ENCODE measurements around the gene SIGLEC5. TPM values are rescaled to one million over a fixed set of nuclear protein-coding genes. Genes with fewer than 3 reads are reported as not detected.

The SIGLEC5 gene
- total and polyA plus RNA-seq, 3 experiments from 2014 or later, result 0.13 TPM; not detected in 2

DNA sequence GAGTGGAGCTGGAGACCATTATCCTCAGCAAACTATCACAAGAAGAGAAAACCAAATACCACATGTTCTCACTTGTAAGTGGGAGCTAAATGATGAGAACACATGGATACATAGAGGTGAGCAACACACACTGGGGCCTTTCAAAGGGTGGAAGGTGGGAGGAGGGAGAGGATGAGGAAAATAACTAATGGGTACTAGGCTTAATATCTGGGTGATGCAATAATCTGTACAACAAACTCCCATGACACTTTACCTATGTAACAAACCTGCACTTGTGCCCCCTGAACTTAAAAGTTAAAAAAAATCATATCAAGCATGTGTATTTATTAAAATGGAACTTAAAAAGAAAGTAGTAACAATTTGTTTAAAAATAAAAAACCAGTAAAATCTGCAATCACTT lies 11.4 kb upstream of the SIGLEC5 start:
- no peak for DNase-seq
- Mint-ChIP-seq H3K27ac (no peak overlapping the region), H3K4me1 (no peaks in the 10 kb centered on the region), H3K9me3 (peaks cover 0 to 8% (median 2%) of the 10 kb centered on the region in 5 donors), H3K36me3 (peaks cover 0 to 5% (median 0%) of the 10 kb centered on the region in 3 donors), H3K27me3 (peaks cover 5 to 65% of the 10 kb centered on the region in 2 donors), H3K4me3 (no peak overlapping the region)
- no peaks in the 10 kb centered on the region for H3K9me3 ChIP-seq (ENCODE audit: low read length)
- H3K27ac ChIP-seq (ENCODE audit: low read depth, low read length), result no peak overlapping the region
- no peak overlapping the region for H3K4me3 ChIP-seq (ENCODE audit: low read length)
- H3K36me3 ChIP-seq (ENCODE audit: insufficient read depth, low read length), result no peaks in the 10 kb centered on the region
- no peaks in the 10 kb centered on the region for H3K27me3 ChIP-seq (ENCODE audit: insufficient read depth, low read length, poor library complexity, severe bottlenecking)
- ChIA-PET POLR2A (no interaction called here), CTCF (no interaction called here)
- no peaks in the 10 kb centered on the region for H3K4me1 ChIP-seq (ENCODE audit: insufficient read depth, low read length)

DNA sequence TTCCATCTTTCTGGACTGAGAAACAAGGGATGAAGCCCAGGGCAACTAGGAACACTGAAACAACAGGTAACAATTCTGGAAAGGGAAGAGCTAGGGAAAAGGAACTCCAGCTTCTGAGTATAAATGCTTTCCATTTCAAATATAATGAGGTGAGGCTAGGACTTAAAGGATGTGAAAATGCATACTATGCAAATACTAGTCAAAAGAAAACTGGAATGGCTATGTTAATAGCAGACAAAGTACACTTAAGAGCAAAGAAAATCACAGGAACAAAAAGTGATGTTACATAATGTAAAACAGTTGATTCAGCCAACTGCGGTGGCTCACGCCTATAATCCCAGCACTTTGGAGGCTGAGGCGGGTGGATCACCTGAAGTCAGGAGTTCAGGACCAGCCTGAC lies 10.2 kb upstream of the SIGLEC5 start:
- Mint-ChIP-seq H3K4me1 (no peaks in the 10 kb centered on the region), H3K9me3 (peaks cover 0 to 10% (median 4%) of the 10 kb centered on the region in 5 donors), H3K36me3 (peaks cover 0 to 5% (median 0%) of the 10 kb centered on the region in 3 donors), H3K4me3 (no peak overlapping the region), H3K27ac (no peak overlapping the region), H3K27me3 (peaks cover 5 to 64% of the 10 kb centered on the region in 2 donors)
- H3K9me3 ChIP-seq (ENCODE audit: low read length), result no peaks in the 10 kb centered on the region
- no peaks in the 10 kb centered on the region for H3K4me1 ChIP-seq (ENCODE audit: insufficient read depth, low read length)
- H3K36me3 ChIP-seq (ENCODE audit: insufficient read depth, low read length), result no peaks in the 10 kb centered on the region
- H3K27me3 ChIP-seq (ENCODE audit: insufficient read depth, low read length, poor library complexity, severe bottlenecking), result no peaks in the 10 kb centered on the region
- no peak overlapping the region for H3K27ac ChIP-seq (ENCODE audit: low read depth, low read length)
- ChIA-PET CTCF (no interaction called here), POLR2A (no interaction called here)
- H3K4me3 ChIP-seq (ENCODE audit: low read length), result no peak overlapping the region
- no peak for DNase-seq

DNA sequence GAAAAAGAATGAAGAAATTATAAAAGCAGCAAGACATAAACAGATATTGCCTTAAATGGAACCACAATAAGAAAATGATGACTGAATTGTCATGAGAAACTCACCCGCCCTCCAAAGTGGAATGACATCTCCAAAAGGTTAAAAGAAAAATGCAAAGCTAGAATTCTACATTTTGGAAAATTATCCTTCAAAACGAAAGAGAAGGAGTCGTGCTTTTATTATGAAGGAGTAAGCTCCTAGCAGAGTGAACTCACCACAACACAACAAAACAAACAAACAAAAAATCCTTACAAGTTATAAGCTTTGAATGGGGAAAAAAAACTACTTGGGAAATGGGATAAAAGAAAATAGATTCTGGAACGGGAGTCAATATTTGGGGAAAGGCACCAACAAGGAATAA lies 9.7 kb upstream of the SIGLEC5 start:
- Histone ChIP-seq H3K9me3 (ENCODE audit: low read length) (no peaks in the 10 kb centered on the region), H3K27ac (ENCODE audit: low read depth, low read length) (no peak overlapping the region), H3K36me3 (ENCODE audit: insufficient read depth, low read length) (no peaks in the 10 kb centered on the region), H3K4me3 (ENCODE audit: low read length) (no peak overlapping the region), H3K27me3 (ENCODE audit: insufficient read depth, low read length, poor library complexity, severe bottlenecking) (no peaks in the 10 kb centered on the region), H3K4me1 (ENCODE audit: insufficient read depth, low read length) (no peaks in the 10 kb centered on the region)
- Mint-ChIP-seq H3K9me3 (peaks cover 0 to 10% (median 4%) of the 10 kb centered on the region in 5 donors), H3K36me3 (peaks cover 0 to 5% (median 0%) of the 10 kb centered on the region in 3 donors), H3K27me3 (peaks cover 5 to 59% of the 10 kb centered on the region in 2 donors), H3K4me1 (no peaks in the 10 kb centered on the region), H3K4me3 (no peak overlapping the region), H3K27ac (no peak overlapping the region)
- ChIA-PET CTCF (no interaction called here), POLR2A (no interaction called here)
- no peak for DNase-seq

DNA sequence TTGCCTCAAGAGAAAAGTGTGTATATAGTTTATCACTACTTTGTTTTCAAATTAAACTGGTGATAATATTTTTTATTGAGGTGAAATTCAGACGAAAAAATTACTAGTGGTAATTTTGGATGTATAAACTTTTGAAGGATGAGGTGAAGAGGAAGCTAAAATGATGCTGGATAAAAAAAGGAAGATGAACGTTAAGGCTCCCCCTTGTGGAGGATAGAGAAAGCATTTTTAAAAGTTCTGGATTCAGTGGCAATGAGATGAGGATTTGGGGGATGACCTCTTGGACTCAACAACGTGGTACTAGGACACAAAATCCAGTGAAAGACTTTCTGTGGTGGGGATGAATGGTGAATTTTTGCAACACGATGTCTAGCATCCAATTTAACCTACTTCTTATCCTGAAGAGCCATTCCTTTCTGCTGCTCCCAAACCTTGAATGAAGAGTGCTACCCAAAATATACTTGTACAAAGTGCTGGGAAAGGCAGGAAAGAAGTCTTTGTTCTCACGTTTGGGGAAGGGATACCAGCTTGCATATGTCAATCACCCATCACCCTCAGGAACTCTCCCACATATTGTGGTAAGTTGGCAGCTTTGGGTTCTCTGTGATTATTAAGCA lies 7.3 kb upstream of the SIGLEC5 start:
- Mint-ChIP-seq H3K36me3 (peaks cover 0 to 5% (median 0%) of the 10 kb centered on the region in 3 donors), H3K27ac (no peak overlapping the region), H3K27me3 (peaks cover 0 to 48% of the 10 kb centered on the region in 2 donors), H3K9me3 (peaks cover 0 to 10% (median 4%) of the 10 kb centered on the region in 5 donors), H3K4me1 (no peaks in the 10 kb centered on the region), H3K4me3 (no peak overlapping the region)
- Histone ChIP-seq H3K4me3 (ENCODE audit: low read length) (no peak overlapping the region), H3K4me1 (ENCODE audit: insufficient read depth, low read length) (no peaks in the 10 kb centered on the region), H3K36me3 (ENCODE audit: insufficient read depth, low read length) (no peaks in the 10 kb centered on the region), H3K27me3 (ENCODE audit: insufficient read depth, low read length, poor library complexity, severe bottlenecking) (no peaks in the 10 kb centered on the region), H3K27ac (ENCODE audit: low read depth, low read length) (no peak overlapping the region), H3K9me3 (ENCODE audit: low read length) (no peaks in the 10 kb centered on the region)
- DNase-seq, result no peak
- CTCF ChIA-PET, result no interaction called here
- POLR2A ChIA-PET, result no interaction called here

DNA sequence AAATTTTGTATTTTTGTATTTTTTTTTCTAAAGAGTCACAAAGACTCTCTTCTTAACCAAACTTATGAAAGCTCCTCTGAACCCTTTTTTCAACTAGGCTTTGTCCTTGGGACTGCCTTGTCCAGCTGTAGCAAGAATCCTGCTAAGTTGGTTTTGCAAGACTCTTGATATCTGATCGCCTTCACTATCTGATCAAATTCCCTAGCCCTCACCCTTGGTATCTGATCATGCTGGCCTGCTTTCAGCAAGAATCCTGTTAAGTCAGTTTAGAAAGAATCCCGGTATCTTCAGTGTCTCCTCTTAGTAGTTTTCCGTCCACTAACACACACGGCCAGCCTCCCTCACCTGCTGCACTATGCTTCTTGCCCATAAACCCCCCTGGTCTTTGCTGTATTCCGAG lies 1.9 kb upstream of the SIGLEC5 start:
- Mint-ChIP-seq H3K4me1 (no peaks in the 10 kb centered on the region), H3K36me3 (peaks cover 0 to 4% (median 3%) of the 10 kb centered on the region in 3 donors), H3K4me3 (no peak overlapping the region), H3K27me3 (peaks cover 14 to 21% of the 10 kb centered on the region in 2 donors), H3K27ac (no peak overlapping the region), H3K9me3 (peaks cover 0 to 7% (median 3%) of the 10 kb centered on the region in 5 donors)
- Histone ChIP-seq H3K27me3 (ENCODE audit: insufficient read depth, low read length, poor library complexity, severe bottlenecking) (no peaks in the 10 kb centered on the region), H3K27ac (ENCODE audit: low read depth, low read length) (no peak overlapping the region), H3K9me3 (ENCODE audit: low read length) (no peaks in the 10 kb centered on the region), H3K4me1 (ENCODE audit: insufficient read depth, low read length) (no peaks in the 10 kb centered on the region), H3K36me3 (ENCODE audit: insufficient read depth, low read length) (no peaks in the 10 kb centered on the region), H3K4me3 (ENCODE audit: low read length) (no peak overlapping the region)
- POLR2A ChIA-PET, result no interaction called here
- CTCF ChIA-PET, result no interaction called here
- no peak for DNase-seq

DNA sequence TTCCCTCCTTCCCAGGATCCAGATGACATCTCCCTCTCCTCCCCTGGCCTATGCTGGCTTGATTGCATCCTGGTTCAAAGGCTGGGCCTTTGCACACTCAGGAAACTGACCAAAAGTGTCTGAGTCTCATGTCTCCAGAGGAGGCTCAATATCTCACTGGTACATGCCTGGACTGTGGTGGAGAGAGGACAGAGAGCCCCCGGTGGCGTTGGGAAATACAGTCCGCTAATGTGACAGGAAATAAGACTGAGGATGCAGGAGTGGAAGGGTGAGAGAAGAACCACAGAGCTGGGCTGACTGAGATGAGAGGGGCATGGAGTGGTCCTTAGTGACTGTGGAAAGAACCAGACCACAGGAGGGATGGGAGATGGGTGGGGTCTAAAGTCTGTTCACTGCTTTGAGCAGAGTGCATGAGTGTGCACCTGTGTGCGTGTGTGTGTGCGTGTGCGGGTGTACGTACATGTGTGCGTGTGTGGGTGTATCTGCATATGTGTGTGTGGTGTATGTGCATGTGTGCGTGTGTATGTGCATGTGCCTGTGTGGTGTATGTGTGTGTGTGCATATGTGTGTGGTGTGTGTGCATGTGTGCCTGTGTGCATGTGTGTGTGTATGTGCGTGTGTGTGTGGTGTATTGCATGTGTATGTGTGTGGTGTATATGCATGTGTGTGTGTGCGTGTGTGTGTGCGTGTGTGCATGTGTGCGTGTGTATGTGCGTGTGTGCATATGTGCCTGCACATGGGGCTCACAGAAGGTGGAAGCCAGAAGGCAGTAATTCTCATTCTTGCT lies 1.9 kb downstream of the SIGLEC5 start:
- Mint-ChIP-seq H3K9me3 (peaks cover 0 to 1% (median 0%) of the 10 kb centered on the region in 5 donors), H3K36me3 (peaks cover 0 to 3% (median 0%) of the 10 kb centered on the region in 3 donors), H3K4me3 (no peak overlapping the region), H3K27me3 (peaks cover 19 to 38% of the 10 kb centered on the region in 2 donors), H3K27ac (peak overlapping the region in 1 of 8 donors; percentile 10), H3K4me1 (no peaks in the 10 kb centered on the region)
- Histone ChIP-seq H3K27ac (ENCODE audit: low read depth, low read length) (no peak overlapping the region), H3K4me1 (ENCODE audit: insufficient read depth, low read length) (no peaks in the 10 kb centered on the region), H3K9me3 (ENCODE audit: low read length) (no peaks in the 10 kb centered on the region), H3K27me3 (ENCODE audit: insufficient read depth, low read length, poor library complexity, severe bottlenecking) (no peaks in the 10 kb centered on the region), H3K36me3 (ENCODE audit: insufficient read depth, low read length) (no peaks in the 10 kb centered on the region), H3K4me3 (ENCODE audit: low read length) (no peak overlapping the region)
- no peak for DNase-seq
- ChIA-PET CTCF (no interaction called here), POLR2A (interaction anchor here (0.5 kb wide), 1 partner anchor 543 kb away, joined by 3 read pairs; the partner anchor contains the start of gene ZNF836)

DNA sequence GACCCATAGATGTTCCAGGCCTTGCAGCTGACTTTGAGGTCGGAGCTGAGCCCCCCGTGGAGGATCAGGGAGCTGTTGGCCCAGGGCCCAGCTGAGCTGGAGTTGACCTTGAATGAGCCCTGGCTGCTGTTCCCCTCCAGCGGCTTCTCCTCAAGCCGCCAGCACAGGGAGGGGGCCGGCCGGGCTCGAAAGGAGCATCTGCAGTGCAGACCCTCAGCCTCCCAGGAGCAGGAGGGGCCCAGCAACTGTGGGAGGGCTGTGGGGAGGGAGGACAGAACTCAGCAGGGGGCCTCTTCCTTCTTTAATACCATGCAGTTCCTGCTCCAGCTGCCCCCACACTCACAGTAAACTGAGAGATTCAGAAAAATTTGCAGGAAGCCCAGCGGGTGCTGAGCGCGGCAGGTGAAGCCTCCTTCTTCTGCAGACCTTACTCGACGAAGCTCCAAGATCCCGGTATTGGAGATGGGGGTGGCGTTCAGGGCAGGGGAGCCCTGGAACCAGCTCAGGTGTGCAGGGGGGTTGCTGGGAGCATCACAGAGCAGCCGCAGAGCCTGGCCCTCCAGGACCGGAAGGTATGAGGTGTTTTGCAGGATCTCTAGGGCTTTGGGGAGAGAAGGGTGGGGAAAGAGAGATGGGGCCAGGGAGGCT lies 2.6 kb downstream of the SIGLEC5 start:
- no peak overlapping the region for H3K27ac ChIP-seq (ENCODE audit: low read depth, low read length)
- H3K36me3 ChIP-seq (ENCODE audit: insufficient read depth, low read length), result no peaks in the 10 kb centered on the region
- H3K9me3 Mint-ChIP-seq, result peaks cover 0 to 3% (median 0%) of the 10 kb centered on the region in 5 donors
- CTCF ChIA-PET, result no interaction called here
- no peak overlapping the region for H3K4me3 Mint-ChIP-seq
- DNase-seq, result no peak
- no peaks in the 10 kb centered on the region for H3K9me3 ChIP-seq (ENCODE audit: low read length)
- H3K27me3 ChIP-seq (ENCODE audit: insufficient read depth, low read length, poor library complexity, severe bottlenecking), result no peaks in the 10 kb centered on the region
- no peak overlapping the region for H3K4me3 ChIP-seq (ENCODE audit: low read length)
- H3K36me3 Mint-ChIP-seq, result peaks cover 0 to 3% (median 0%) of the 10 kb centered on the region in 3 donors
- no peaks in the 10 kb centered on the region for H3K4me1 Mint-ChIP-seq
- peaks cover 19 to 40% of the 10 kb centered on the region in 2 donors for H3K27me3 Mint-ChIP-seq
- peak overlapping the region in 1 of 8 donors; percentile 91 for H3K27ac Mint-ChIP-seq
- POLR2A ChIA-PET, result no interaction called here
- no peaks in the 10 kb centered on the region for H3K4me1 ChIP-seq (ENCODE audit: insufficient read depth, low read length)

DNA sequence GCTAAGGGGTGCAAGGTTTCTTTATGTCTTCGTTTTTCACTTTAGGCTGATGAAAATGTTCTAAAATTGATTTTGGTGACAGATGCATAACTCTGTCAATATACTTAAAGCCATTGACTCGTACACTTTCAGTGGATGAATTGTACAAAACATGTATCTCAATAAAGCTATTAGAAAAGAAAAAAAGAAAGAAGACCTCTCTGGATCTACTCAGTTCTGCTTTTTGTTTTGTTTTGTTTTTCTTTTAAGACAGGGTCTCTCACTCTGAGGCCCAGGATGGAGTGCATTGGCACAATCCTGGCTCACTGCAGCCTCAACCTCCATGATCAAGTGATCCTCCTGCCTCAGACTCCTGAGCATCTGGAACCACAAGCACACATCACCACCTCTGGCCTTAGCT lies 3.5 kb downstream of the SIGLEC5 start:
- Mint-ChIP-seq H3K36me3 (peaks cover 0 to 3% (median 0%) of the 10 kb centered on the region in 3 donors), H3K27me3 (peaks cover 21 to 34% of the 10 kb centered on the region in 2 donors), H3K27ac (no peak overlapping the region), H3K9me3 (peaks cover 0 to 6% (median 2%) of the 10 kb centered on the region in 5 donors), H3K4me3 (no peak overlapping the region), H3K4me1 (no peaks in the 10 kb centered on the region)
- H3K9me3 ChIP-seq (ENCODE audit: low read length), result no peaks in the 10 kb centered on the region
- H3K36me3 ChIP-seq (ENCODE audit: insufficient read depth, low read length), result no peaks in the 10 kb centered on the region
- DNase-seq, result no peak
- no peak overlapping the region for H3K27ac ChIP-seq (ENCODE audit: low read depth, low read length)
- H3K27me3 ChIP-seq (ENCODE audit: insufficient read depth, low read length, poor library complexity, severe bottlenecking), result no peaks in the 10 kb centered on the region
- H3K4me3 ChIP-seq (ENCODE audit: low read length), result no peak overlapping the region
- ChIA-PET CTCF (no interaction called here), POLR2A (no interaction called here)
- H3K4me1 ChIP-seq (ENCODE audit: insufficient read depth, low read length), result no peaks in the 10 kb centered on the region

All from CD8-positive, alpha-beta memory T cell (primary cell).